ENCODE measurements around the gene GADD45B.

GADD45B gene

GRCh38 chr19:2485428-2485827 lies 9.5 kb downstream of the GADD45B start:
- no peak for TF ChIP-seq POLR2A (IDR thresholded peaks at IDR 0.05; ENCODE audit: extremely low read depth, insufficient read length)
- TF ChIP-seq MYC (IDR thresholded peaks at IDR 0.05; ENCODE audit: low read depth, low read length): no peak
- no peak for TF ChIP-seq MAX (IDR thresholded peaks at IDR 0.05; ENCODE audit: low read depth, low read length)
- TF ChIP-seq CTCF (IDR thresholded peaks at IDR 0.05; ENCODE audit: low read depth, low read length): no peak
- no peak for DNase-seq (ENCODE audit: low read depth)
- no peak overlapping the region for H3K4me3 ChIP-seq (ENCODE audit: low read depth, low read length)

GRCh38 chr19:2487090-2487489 lies 11.2 kb downstream of the GADD45B start:
- DNase-seq (ENCODE audit: low read depth): no peak
- no peak overlapping the region for H3K4me3 ChIP-seq (ENCODE audit: low read depth, low read length)
- no peak for TF ChIP-seq CTCF (IDR thresholded peaks at IDR 0.05; ENCODE audit: low read depth, low read length)
- no peak for TF ChIP-seq MAX (IDR thresholded peaks at IDR 0.05; ENCODE audit: low read depth, low read length)
- TF ChIP-seq MYC (IDR thresholded peaks at IDR 0.05; ENCODE audit: low read depth, low read length): no peak
- no peak for TF ChIP-seq POLR2A (IDR thresholded peaks at IDR 0.05; ENCODE audit: extremely low read depth, insufficient read length)

- TF ChIP-seq CTCF (IDR thresholded peaks at IDR 0.05; ENCODE audit: low read depth, low read length): no peak
- TF ChIP-seq MYC (IDR thresholded peaks at IDR 0.05; ENCODE audit: low read depth, low read length): no peak
- peak; percentile 15; the same call in 1 of the 2 replicates for TF ChIP-seq MAX (IDR thresholded peaks at IDR 0.05; ENCODE audit: low read depth, low read length)
- H3K4me3 ChIP-seq (ENCODE audit: low read depth, low read length): no peak overlapping the region
- peak; percentile 66 for DNase-seq (ENCODE audit: low read depth)
These were observed 11.9 kb downstream of the GADD45B start for GRCh38 chr19:2487842-2488241.

GRCh38 chr19:2488405-2488941 lies 12.5 kb downstream of the GADD45B start:
- H3K4me3 ChIP-seq (ENCODE audit: low read depth, low read length): no peak overlapping the region
- no peak for TF ChIP-seq POLR2A (IDR thresholded peaks at IDR 0.05; ENCODE audit: extremely low read depth, insufficient read length)
- TF ChIP-seq MYC (IDR thresholded peaks at IDR 0.05; ENCODE audit: low read depth, low read length): no peak
- no peak for TF ChIP-seq MAX (IDR thresholded peaks at IDR 0.05; ENCODE audit: low read depth, low read length)
- no peak for TF ChIP-seq CTCF (IDR thresholded peaks at IDR 0.05; ENCODE audit: low read depth, low read length)
- peak; percentile 15 for DNase-seq (ENCODE audit: low read depth)

GRCh38 chr19:2488942-2489731 lies 13.2 kb downstream of the GADD45B start:
- H3K4me3 ChIP-seq (ENCODE audit: low read depth, low read length): no peak overlapping the region
- TF ChIP-seq CTCF (IDR thresholded peaks at IDR 0.05; ENCODE audit: low read depth, low read length): no peak
- TF ChIP-seq MAX (IDR thresholded peaks at IDR 0.05; ENCODE audit: low read depth, low read length): no peak
- no peak for TF ChIP-seq POLR2A (IDR thresholded peaks at IDR 0.05; ENCODE audit: extremely low read depth, insufficient read length)
- no peak for TF ChIP-seq MYC (IDR thresholded peaks at IDR 0.05; ENCODE audit: low read depth, low read length)
- peak; percentile 64 for DNase-seq (ENCODE audit: low read depth)
